H9 (cell line): ENCODE data around the gene DACH1. TPM values are rescaled to one million over a fixed set of nuclear protein-coding genes. Genes with fewer than 3 reads are reported as not detected.

Experiments used
- DNase-seq: peaks from one replicate; pipeline ENCODE4 v3.0.0-alpha.2; 2017
- H2AFZ ChIP-seq: one replicate; pipeline ENCODE4 v1.6.1; 2013; ENCODE audit warnings: mild to moderate bottlenecking, low read length, control low read depth, moderate library complexity
- H2AK5ac ChIP-seq: 2 replicates; pipeline ENCODE4 v1.6.1; 2013; ENCODE audit warnings: low read length, control low read depth, mixed read lengths; ENCODE audit not compliant: insufficient read length
- H2BK120ac ChIP-seq: one replicate; pipeline ENCODE4 v1.6.1; 2013; ENCODE audit warnings: low read depth, mild to moderate bottlenecking, low read length, control low read depth, inconsistent platforms; ENCODE audit not compliant: poor library complexity, severe bottlenecking
- H2BK12ac ChIP-seq: 2 replicates; pipeline ENCODE4 v1.6.1; 2013; ENCODE audit warnings: low read length, control low read depth, mixed read lengths, low read depth; ENCODE audit not compliant: insufficient read length
- H2BK15ac ChIP-seq: 2 replicates; pipeline ENCODE4 v1.6.1; 2013; ENCODE audit warnings: low read depth, low read length, control low read depth
- H2BK20ac ChIP-seq: one replicate; pipeline ENCODE4 v1.6.1; 2013; ENCODE audit warnings: low read depth, mild to moderate bottlenecking, low read length, control low read depth, inconsistent platforms; ENCODE audit not compliant: poor library complexity, severe bottlenecking
- H2BK5ac ChIP-seq: 2 replicates; pipeline ENCODE4 v1.6.1; 2013; ENCODE audit warnings: low read length, control low read depth, mixed read lengths; ENCODE audit not compliant: insufficient read length
- H3K14ac ChIP-seq: 2 replicates; pipeline ENCODE4 v1.6.1; 2013; ENCODE audit warnings: low read length, control low read depth; ENCODE audit not compliant: insufficient read depth
- H3K18ac ChIP-seq: 2 replicates; pipeline ENCODE4 v1.6.1; 2013; ENCODE audit warnings: low read depth, mild to moderate bottlenecking, mixed read lengths, low read length, control low read depth; ENCODE audit not compliant: insufficient read length
- H3K23ac ChIP-seq: 2 replicates; pipeline ENCODE4 v1.6.1; 2013; ENCODE audit warnings: low read length, control low read depth, mixed read lengths, low read depth; ENCODE audit not compliant: insufficient read length
- H3K23me2 ChIP-seq: 2 replicates; pipeline ENCODE4 v1.6.1; 2013; ENCODE audit warnings: low read depth, mild to moderate bottlenecking, mixed read lengths, low read length, control low read depth; ENCODE audit not compliant: insufficient read length, poor library complexity, severe bottlenecking
- H3K27ac ChIP-seq: 2 replicates; pipeline ENCODE4 v1.5.1; 2013; ENCODE audit warnings: low read length, control low read depth, mixed read lengths, low read depth; ENCODE audit not compliant: insufficient read length
- H3K27me3 ChIP-seq: 2 replicates; pipeline ENCODE4 v1.6.1; 2013; ENCODE audit warnings: low read length, control low read depth, inconsistent platforms; ENCODE audit not compliant: insufficient read depth
- H3K4ac ChIP-seq: 2 replicates; pipeline ENCODE4 v1.6.1; 2013; ENCODE audit warnings: low read depth, mild to moderate bottlenecking, control low read depth, inconsistent platforms, low read length, moderate library complexity
- H3K4me1 ChIP-seq: 2 replicates; pipeline ENCODE4 v1.6.1; 2013; ENCODE audit warnings: low read length, control low read depth, inconsistent platforms; ENCODE audit not compliant: insufficient read depth
- H3K4me2 ChIP-seq: 2 replicates; pipeline ENCODE4 v1.6.1; 2013; ENCODE audit warnings: low read length, control low read depth, mixed read lengths; ENCODE audit not compliant: insufficient read length, insufficient read depth
- H3K56ac ChIP-seq: 2 replicates; pipeline ENCODE4 v1.6.1; 2013; ENCODE audit warnings: low read depth, mild to moderate bottlenecking, mixed read lengths, low read length, control low read depth; ENCODE audit not compliant: insufficient read length
- H3K79me1 ChIP-seq: 2 replicates; pipeline ENCODE4 v1.6.1; 2013; ENCODE audit warnings: low read depth, mild to moderate bottlenecking, moderate library complexity, low read length, control low read depth, inconsistent platforms; ENCODE audit not compliant: insufficient read depth, poor library complexity, severe bottlenecking
- H3K79me2 ChIP-seq: 2 replicates; pipeline ENCODE4 v1.6.1; 2013; ENCODE audit warnings: low read length, control low read depth, inconsistent platforms; ENCODE audit not compliant: insufficient read depth
- H3K9ac ChIP-seq: 2 replicates; pipeline ENCODE4 v1.6.1; 2013; ENCODE audit warnings: low read length, control low read depth, mixed read lengths; ENCODE audit not compliant: insufficient read length; ENCODE audit errors: extremely low read depth
- H3K9me3 ChIP-seq: one replicate; pipeline ENCODE4 v1.6.1; 2013; ENCODE audit warnings: low read depth, low read length, inconsistent platforms; ENCODE audit not compliant: control insufficient read depth
- H3T11ph ChIP-seq: one replicate; pipeline ENCODE4 v1.6.1; 2013; ENCODE audit warnings: mild to moderate bottlenecking, low read length, control low read depth, inconsistent platforms
- H4K20me1 ChIP-seq: one replicate; pipeline ENCODE4 v1.6.1; 2013; ENCODE audit not compliant: control insufficient read depth, insufficient read length, insufficient read depth
- H4K5ac ChIP-seq: 2 replicates; pipeline ENCODE4 v1.6.1; 2013; ENCODE audit warnings: low read depth, mild to moderate bottlenecking, mixed read lengths, low read length, control low read depth; ENCODE audit not compliant: insufficient read length
- H4K8ac ChIP-seq: replicated peaks from 2 replicates; pipeline ENCODE4 v1.6.1; 2013; ENCODE audit warnings: low read length, control low read depth, mixed read lengths, low read depth; ENCODE audit not compliant: insufficient read length
- H4K91ac ChIP-seq: 2 replicates; pipeline ENCODE4 v1.6.1; 2013; ENCODE audit warnings: low read depth, mild to moderate bottlenecking, moderate library complexity, mixed read lengths, low read length, control low read depth; ENCODE audit not compliant: insufficient read length
- H3K27ac Mint-ChIP-seq, 3 experiments: 2 replicates in 2 of 3; 3 replicates in 1 of 3; pipeline ENCODE4 v1.8.0; 2020 to 2021; ENCODE audit warnings: mixed read lengths in 3 of 3, mild to moderate bottlenecking in 1 of 3, moderate library complexity in 1 of 3
- H3K27me3 Mint-ChIP-seq: 2 replicates; pipeline ENCODE4 v1.8.0; 2021; ENCODE audit warnings: low read depth, mild to moderate bottlenecking, moderate library complexity, mixed read lengths
- H3K36me3 Mint-ChIP-seq, 3 experiments: 2 replicates in 2 of 3; 3 replicates in 1 of 3; pipeline ENCODE4 v1.8.0; 2020 to 2021; ENCODE audit warnings: low read depth in 3 of 3, mixed read lengths in 3 of 3; ENCODE audit not compliant: insufficient read depth in 1 of 3
- H3K4me1 Mint-ChIP-seq, 2 experiments: 2 replicates each; pipeline ENCODE4 v1.8.0; 2020; ENCODE audit warnings: mixed read lengths in 2 of 2
- H3K4me3 Mint-ChIP-seq, 2 experiments: 2 replicates in 1 of 2; 3 replicates in 1 of 2; pipeline ENCODE4 v1.8.0; 2020 to 2021; ENCODE audit warnings: mild to moderate bottlenecking in 2 of 2, mixed read lengths in 2 of 2, moderate library complexity in 1 of 2
- H3K9me3 Mint-ChIP-seq, 2 experiments: 2 replicates in 1 of 2; 3 replicates in 1 of 2; pipeline ENCODE4 v1.8.0; 2020; ENCODE audit warnings: mild to moderate bottlenecking in 2 of 2, mixed read lengths in 2 of 2, moderate library complexity in 1 of 2
- CTCF ChIP-seq: fragments of 200-600 bp; sonication (generic); conservative IDR thresholded peaks from 3 replicates; pipeline ENCODE4 v1.8.0; 2021; ENCODE audit warnings: antibody characterized with exemption, mild to moderate bottlenecking
- WGBS: extraction: QIAGEN DNeasy Blood & Tissue Kit; methylation state at CpG from one replicate; pipeline ENCODE4 v1.1.7; 2013; ENCODE audit warnings: missing lambda C conversion rate, low lambda C conversion rate, mixed read lengths; ENCODE audit not compliant: insufficient read length; ENCODE audit errors: extremely low coverage; 5-methylcytosine and 5-hydroxymethylcytosine counted together
- total RNA-seq: library from RNA; stranded (reverse); gene quantifications from 2 replicates; pipeline ENCODE4 v1.2.1, GENCODE V29; 2021

Gene DACH1
- total RNA-seq, 1 experiment from 2014 or later: not detected

- no peak overlapping the region for H4K8ac ChIP-seq
- DNase-seq: no peak
- WGBS: no CpG with 5 or more reads among the region's 4 CpGs
- no peak overlapping the region for H3K14ac ChIP-seq
- no peak overlapping the region for H2BK20ac ChIP-seq
- no peak overlapping the region for H3K27ac Mint-ChIP-seq
- H4K5ac ChIP-seq: no peak overlapping the region
- no peak overlapping the region for H2BK5ac ChIP-seq
- H3K23me2 ChIP-seq: no peaks in the 10 kb centered on the region
- H3K56ac ChIP-seq: no peak overlapping the region
- H3K27me3 ChIP-seq: no peaks in the 10 kb centered on the region
- no peak overlapping the region for H2BK15ac ChIP-seq
- H3K9me3 Mint-ChIP-seq: no peaks in the 10 kb centered on the region; a peak in 1 of 5 replicates
- H3K23ac ChIP-seq: no peak overlapping the region
- H2BK120ac ChIP-seq: no peak overlapping the region
- no peak overlapping the region for H3K9ac ChIP-seq
- no peaks in the 10 kb centered on the region for H3K27me3 Mint-ChIP-seq
- no peaks in the 10 kb centered on the region for H3K79me1 ChIP-seq
- no peak overlapping the region for H2BK12ac ChIP-seq
- H2AFZ ChIP-seq: no peak overlapping the region
- H4K20me1 ChIP-seq: no peaks in the 10 kb centered on the region
- H3K4ac ChIP-seq: no peak overlapping the region
- no peaks in the 10 kb centered on the region for H3K36me3 Mint-ChIP-seq
- H3K79me2 ChIP-seq: no peaks in the 10 kb centered on the region
- no peak overlapping the region for H3K18ac ChIP-seq
- H3K4me1 Mint-ChIP-seq: no peaks in the 10 kb centered on the region
- H2AK5ac ChIP-seq: no peak overlapping the region
- H3K4me1 ChIP-seq: no peaks in the 10 kb centered on the region
- no peak overlapping the region for H3K4me2 ChIP-seq
- no peak overlapping the region for H3K4me3 Mint-ChIP-seq
- no peak overlapping the region for H3K27ac ChIP-seq
- no peak overlapping the region for H3T11ph ChIP-seq
- no peak for TF ChIP-seq CTCF
- H4K91ac ChIP-seq: no peak overlapping the region
- H3K9me3 ChIP-seq: no peaks in the 10 kb centered on the region
Observed at GRCh38 chr13:71814806-71815360, 52.1 kb downstream of the DACH1 start.
